Ishikawa (cell line): ENCODE measurements around the gene BCL2L2.
A peak's percentile ranks its signal among the peaks of the same experiment; 100 is the strongest.

Experiments used
- CEBPB ChIP-seq: IDR thresholded peaks from 2 replicates; pipeline ENCODE4 v1.6.1; 2012
- CREB1 ChIP-seq: IDR thresholded peaks from 2 replicates; pipeline ENCODE4 v1.6.1; 2012; ENCODE audit warnings: low read depth
- EGR1 ChIP-seq: IDR thresholded peaks from 2 replicates; pipeline ENCODE4 v1.6.1; 2012
- EP300 ChIP-seq: IDR thresholded peaks from 2 replicates; pipeline ENCODE4 v1.6.1; 2012; ENCODE audit warnings: borderline replicate concordance
- FOXM1 ChIP-seq: IDR thresholded peaks from 2 replicates; pipeline ENCODE4 v1.6.1; 2012; ENCODE audit warnings: low read depth, borderline replicate concordance
- MAX ChIP-seq: IDR thresholded peaks from 2 replicates; pipeline ENCODE4 v1.6.1; 2012
- NFIC ChIP-seq: IDR thresholded peaks from 2 replicates; pipeline ENCODE4 v1.6.1; 2012
- RAD21 ChIP-seq: IDR thresholded peaks from 2 replicates; pipeline ENCODE4 v1.6.1; 2012; ENCODE audit warnings: low read depth
- TAF1 ChIP-seq: IDR thresholded peaks from 2 replicates; pipeline ENCODE4 v1.6.1; 2012; ENCODE audit warnings: low read depth, mild to moderate bottlenecking
- TCF12 ChIP-seq: IDR thresholded peaks from 2 replicates; pipeline ENCODE4 v1.6.1; 2012; ENCODE audit warnings: low read depth
- TEAD4 ChIP-seq: IDR thresholded peaks from 2 replicates; pipeline ENCODE4 v1.6.1; 2012
- USF1 ChIP-seq: IDR thresholded peaks from 2 replicates; pipeline ENCODE4 v1.6.1; 2012
- YY1 ChIP-seq: IDR thresholded peaks from 2 replicates; pipeline ENCODE4 v1.6.1; 2012; ENCODE audit warnings: low read depth
- ZBTB7A ChIP-seq: IDR thresholded peaks from 2 replicates; pipeline ENCODE4 v1.6.1; 2012; ENCODE audit warnings: low read depth
- TF ChIP-seq, protein P1 (sequence below): IDR thresholded peaks from 2 replicates; pipeline ENCODE4 v1.6.1; 2012; ENCODE audit warnings: low read depth, mild to moderate bottlenecking

BCL2L2 gene

DNA sequence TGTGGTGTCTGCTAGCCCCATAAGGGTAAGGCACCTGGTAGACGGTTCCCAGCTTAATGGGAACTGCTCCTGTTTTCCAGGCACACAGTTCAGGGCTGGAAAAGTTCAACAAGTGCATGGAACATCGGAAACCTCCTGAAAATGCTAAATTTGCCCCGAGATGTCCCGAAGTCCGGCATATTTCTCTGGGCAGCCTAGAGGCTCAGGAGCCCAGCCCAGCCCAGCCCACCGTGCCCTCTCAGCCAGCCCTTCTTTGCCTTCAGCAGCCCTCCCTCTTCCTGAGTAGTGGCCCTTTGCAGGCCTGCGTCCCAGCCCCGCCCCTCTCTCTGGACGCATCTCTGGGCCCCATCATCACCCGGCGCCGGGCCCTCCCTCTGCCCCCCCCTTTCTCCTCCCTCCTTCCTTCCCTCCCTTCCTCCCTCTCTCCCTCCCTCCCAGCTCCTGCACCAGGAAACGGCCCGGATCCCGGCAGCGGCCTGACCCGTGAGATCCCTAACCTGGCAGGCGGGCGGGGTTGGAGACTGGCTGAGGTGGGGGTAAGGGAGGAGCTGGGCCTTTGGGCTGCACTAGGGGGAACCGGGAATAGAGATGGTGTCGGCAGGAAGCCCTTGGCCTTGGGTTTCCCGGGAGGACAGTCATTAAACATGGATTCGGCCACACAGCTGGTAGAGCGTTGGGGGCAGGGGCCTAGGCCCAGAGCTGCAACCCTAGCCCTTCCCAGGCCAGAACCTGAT, at the start of gene BCL2L2:
Gene BCL2L2 (plus strand): TSS at position 422 of the 734 bp plus-strand sequence. CDS start 935 bp downstream, outside the sequence.
- TF ChIP-seq, protein P1, sequence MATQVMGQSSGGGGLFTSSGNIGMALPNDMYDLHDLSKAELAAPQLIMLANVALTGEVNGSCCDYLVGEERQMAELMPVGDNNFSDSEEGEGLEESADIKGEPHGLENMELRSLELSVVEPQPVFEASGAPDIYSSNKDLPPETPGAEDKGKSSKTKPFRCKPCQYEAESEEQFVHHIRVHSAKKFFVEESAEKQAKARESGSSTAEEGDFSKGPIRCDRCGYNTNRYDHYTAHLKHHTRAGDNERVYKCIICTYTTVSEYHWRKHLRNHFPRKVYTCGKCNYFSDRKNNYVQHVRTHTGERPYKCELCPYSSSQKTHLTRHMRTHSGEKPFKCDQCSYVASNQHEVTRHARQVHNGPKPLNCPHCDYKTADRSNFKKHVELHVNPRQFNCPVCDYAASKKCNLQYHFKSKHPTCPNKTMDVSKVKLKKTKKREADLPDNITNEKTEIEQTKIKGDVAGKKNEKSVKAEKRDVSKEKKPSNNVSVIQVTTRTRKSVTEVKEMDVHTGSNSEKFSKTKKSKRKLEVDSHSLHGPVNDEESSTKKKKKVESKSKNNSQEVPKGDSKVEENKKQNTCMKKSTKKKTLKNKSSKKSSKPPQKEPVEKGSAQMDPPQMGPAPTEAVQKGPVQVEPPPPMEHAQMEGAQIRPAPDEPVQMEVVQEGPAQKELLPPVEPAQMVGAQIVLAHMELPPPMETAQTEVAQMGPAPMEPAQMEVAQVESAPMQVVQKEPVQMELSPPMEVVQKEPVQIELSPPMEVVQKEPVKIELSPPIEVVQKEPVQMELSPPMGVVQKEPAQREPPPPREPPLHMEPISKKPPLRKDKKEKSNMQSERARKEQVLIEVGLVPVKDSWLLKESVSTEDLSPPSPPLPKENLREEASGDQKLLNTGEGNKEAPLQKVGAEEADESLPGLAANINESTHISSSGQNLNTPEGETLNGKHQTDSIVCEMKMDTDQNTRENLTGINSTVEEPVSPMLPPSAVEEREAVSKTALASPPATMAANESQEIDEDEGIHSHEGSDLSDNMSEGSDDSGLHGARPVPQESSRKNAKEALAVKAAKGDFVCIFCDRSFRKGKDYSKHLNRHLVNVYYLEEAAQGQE, result no peak
- TF ChIP-seq ZBTB7A (0 out of 2 replicates have a peak, but pooled peaks have one; percentile 19), TCF12 (peak; percentile 41; the same call in 1 of the 2 replicates), EP300 (no peak), TAF1 (peak; percentile 83), CEBPB (no peak), USF1 (no peak), FOXM1 (no peak), YY1 (peak; percentile 18; the same call in 1 of the 2 replicates), NFIC (no peak), MAX (no peak), TEAD4 (0 out of 2 replicates have a peak, but pooled peaks have one; percentile 6), CREB1 (peak; percentile 93)

GRCh38 chr14:23258256-23258655, 48.4 kb upstream of the BCL2L2 start:
- TF ChIP-seq CREB1 (no peak), EP300 (no peak), TAF1 (no peak), RAD21 (no peak), USF1 (no peak)

- TF ChIP-seq YY1 (no peak), USF1 (no peak), NFIC (no peak), CREB1 (no peak), EP300 (no peak), EGR1 (no peak), TAF1 (no peak), FOXM1 (no peak), ZBTB7A (no peak), RAD21 (no peak), TCF12 (no peak), CEBPB (no peak), TEAD4 (no peak), MAX (no peak)
- TF ChIP-seq, protein P1, result no peak
These were observed 47.2 kb upstream of the BCL2L2 start for GRCh38 chr14:23259426-23259825.

DNA sequence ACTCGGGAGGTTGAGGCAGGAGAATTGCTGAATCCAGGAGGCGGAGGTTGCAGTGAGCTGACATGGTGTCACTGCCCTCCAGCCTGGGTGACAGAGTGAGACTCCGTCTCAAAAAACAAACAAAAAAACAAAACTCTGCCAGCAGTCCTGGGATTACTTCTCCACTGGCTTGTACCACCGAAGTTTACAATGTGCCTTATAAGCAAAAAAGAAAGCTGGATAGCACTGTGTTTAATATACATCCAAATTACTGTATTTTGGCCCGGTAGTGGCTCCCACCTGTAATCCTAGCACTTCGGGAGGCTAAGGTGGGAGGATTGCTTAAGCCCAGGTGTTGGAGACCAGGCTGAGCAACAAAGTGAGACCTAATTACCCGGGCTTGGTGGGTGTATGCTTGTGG, 37.4 kb upstream of the BCL2L2 start:
- TF ChIP-seq YY1 (no peak), NFIC (no peak), CEBPB (no peak), EGR1 (no peak), RAD21 (no peak), ZBTB7A (no peak), FOXM1 (no peak), TAF1 (no peak), TCF12 (no peak), CREB1 (no peak), USF1 (no peak), EP300 (no peak)
- TF ChIP-seq, protein P1, result no peak
